ENCODE measurements around the gene CMTM1.

DNA sequence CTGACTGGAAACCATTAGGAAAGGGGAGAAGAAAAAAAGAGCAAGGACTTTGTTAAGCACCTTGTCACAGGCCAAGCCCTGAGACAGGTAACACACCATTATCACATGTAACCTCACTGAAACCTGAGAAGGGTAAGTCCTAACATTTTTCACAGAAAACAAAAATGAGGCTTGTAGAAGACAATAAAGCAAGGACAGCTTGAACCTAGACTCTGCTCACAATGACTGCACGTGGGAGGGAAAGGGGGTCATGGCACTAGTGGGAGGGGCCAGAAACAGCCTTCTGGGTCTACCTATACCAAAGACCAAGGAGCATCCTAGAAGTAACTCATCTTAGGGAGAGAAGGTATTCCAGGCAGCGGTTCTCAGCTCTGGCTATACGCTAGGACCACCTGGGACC is 23.8 kb upstream of the CMTM1 start:
- TF ChIP-seq, protein P1, sequence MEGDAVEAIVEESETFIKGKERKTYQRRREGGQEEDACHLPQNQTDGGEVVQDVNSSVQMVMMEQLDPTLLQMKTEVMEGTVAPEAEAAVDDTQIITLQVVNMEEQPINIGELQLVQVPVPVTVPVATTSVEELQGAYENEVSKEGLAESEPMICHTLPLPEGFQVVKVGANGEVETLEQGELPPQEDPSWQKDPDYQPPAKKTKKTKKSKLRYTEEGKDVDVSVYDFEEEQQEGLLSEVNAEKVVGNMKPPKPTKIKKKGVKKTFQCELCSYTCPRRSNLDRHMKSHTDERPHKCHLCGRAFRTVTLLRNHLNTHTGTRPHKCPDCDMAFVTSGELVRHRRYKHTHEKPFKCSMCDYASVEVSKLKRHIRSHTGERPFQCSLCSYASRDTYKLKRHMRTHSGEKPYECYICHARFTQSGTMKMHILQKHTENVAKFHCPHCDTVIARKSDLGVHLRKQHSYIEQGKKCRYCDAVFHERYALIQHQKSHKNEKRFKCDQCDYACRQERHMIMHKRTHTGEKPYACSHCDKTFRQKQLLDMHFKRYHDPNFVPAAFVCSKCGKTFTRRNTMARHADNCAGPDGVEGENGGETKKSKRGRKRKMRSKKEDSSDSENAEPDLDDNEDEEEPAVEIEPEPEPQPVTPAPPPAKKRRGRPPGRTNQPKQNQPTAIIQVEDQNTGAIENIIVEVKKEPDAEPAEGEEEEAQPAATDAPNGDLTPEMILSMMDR (IDR thresholded peaks at IDR 0.05) = no peak
- no peak for TF ChIP-seq POLR2A (IDR thresholded peaks at IDR 0.05)

Data from heart left ventricle (tissue), 13 donors.